Neural crest cell (in vitro differentiated cells): ENCODE data around the gene GRB2. TPM values are rescaled to one million over a fixed set of nuclear protein-coding genes. Genes with fewer than 3 reads are reported as not detected.
A peak's percentile ranks its signal among the peaks of the same experiment; 100 is the strongest.

Experiments used
- DNase-seq: peaks from one replicate; pipeline ENCODE4 v3.0.0; 2021; ENCODE audit warnings: low read depth, mixed read lengths, low spot score
- H3K27ac Mint-ChIP-seq: one replicate; pipeline ENCODE4 v1.8.0; 2021; ENCODE audit warnings: mild to moderate bottlenecking, mixed read lengths; ENCODE audit not compliant: unreplicated experiment
- H3K27me3 Mint-ChIP-seq: 2 replicates; pipeline ENCODE4 v1.8.0; 2021; ENCODE audit warnings: low read depth, mild to moderate bottlenecking, mixed read lengths
- H3K36me3 Mint-ChIP-seq: 2 replicates; pipeline ENCODE4 v1.8.0; 2021; ENCODE audit warnings: low read depth, mild to moderate bottlenecking, mixed read lengths
- H3K4me1 Mint-ChIP-seq: 2 replicates; pipeline ENCODE4 v1.8.0; 2021; ENCODE audit warnings: mixed read lengths
- H3K4me3 Mint-ChIP-seq: one replicate; pipeline ENCODE4 v1.8.0; 2021; ENCODE audit warnings: mild to moderate bottlenecking, mixed read lengths
- H3K9me3 Mint-ChIP-seq: 2 replicates; pipeline ENCODE4 v1.8.0; 2021; ENCODE audit warnings: mixed read lengths
- CTCF ChIP-seq: fragments of 200-600 bp; sonication (generic); conservative IDR thresholded peaks from 2 replicates; pipeline ENCODE4 v1.5.0; 2021; ENCODE audit warnings: antibody characterized with exemption, mild to moderate bottlenecking
- microRNA-seq: library from miRNA; unstranded; fragments of <30 nt; microRNA quantifications from one replicate; pipeline ENCODE4, GENCODE V29; 2020
- total RNA-seq: library from RNA; stranded (reverse); gene quantifications from 2 replicates; pipeline ENCODE4 v1.2.1, GENCODE V29; 2021

Gene GRB2
- total RNA-seq, 1 donor from 2014 or later = 79.4 TPM

- H3K36me3 Mint-ChIP-seq = peaks cover 3% of the 10 kb centered on the region
These were observed 135.1 kb downstream of the GRB2 start for GRCh38 chr17:75270218-75270965.

GRCh38 chr17:75269844-75270217 lies 135.6 kb downstream of the GRB2 start:
- Mint-ChIP-seq H3K9me3 (no peaks in the 10 kb centered on the region), H3K27ac (no peak overlapping the region), H3K4me1 (peaks cover 17% of the 10 kb centered on the region), H3K27me3 (no peaks in the 10 kb centered on the region), H3K36me3 (peaks cover 3% of the 10 kb centered on the region), H3K4me3 (peak overlapping the region; percentile 82)
- TF ChIP-seq CTCF = no peak
- DNase-seq = no peak

More at GRCh38 chr17:75270218-75270965, 135.1 kb downstream of the GRB2 start:
- peak; percentile 51 for TF ChIP-seq CTCF
- H3K27ac Mint-ChIP-seq = no peak overlapping the region
- peak overlapping the region; percentile 82 for H3K4me3 Mint-ChIP-seq
- peak; percentile 52 for DNase-seq
- no peaks in the 10 kb centered on the region for H3K27me3 Mint-ChIP-seq
- H3K9me3 Mint-ChIP-seq = no peaks in the 10 kb centered on the region
- H3K4me1 Mint-ChIP-seq = peaks cover 17% of the 10 kb centered on the region

Small RNAs within 50 kb of the gene (microRNA-seq; reads per million reads assigned to microRNA genes)
- gene MIR3678 = not detected

Other genes starting within 250 kb of the GRB2 start
- 773 and 776 TPM in 2 replicates for gene SUMO2, start 222.7 kb downstream of the GRB2 start, total RNA-seq
- 122 and 126 TPM in 2 replicates for gene NUP85, start 200.0 kb downstream of the GRB2 start, total RNA-seq
- 57.2 and 59.0 TPM in 2 replicates for gene GGA3, start 144.1 kb downstream of the GRB2 start, total RNA-seq
- gene MRPS7, start 143.8 kb downstream of the GRB2 start, total RNA-seq = 84.7 and 86.4 TPM in 2 replicates
- 13.8 and 15.9 TPM in 2 replicates for gene MIF4GD, start 134.4 kb downstream of the GRB2 start, total RNA-seq
- gene SLC25A19, start 116.2 kb downstream of the GRB2 start, total RNA-seq = 15.7 and 18.6 TPM in 2 replicates
- gene TMEM94, start 51.0 kb upstream of the GRB2 start, total RNA-seq = 117 and 131 TPM in 2 replicates
- 42.3 and 44.5 TPM in 2 replicates for gene CASKIN2, start 109.9 kb upstream of the GRB2 start, total RNA-seq
- 48.1 and 49.0 TPM in 2 replicates for gene TSEN54, start 110.8 kb upstream of the GRB2 start, total RNA-seq
- gene LLGL2, start 120.0 kb upstream of the GRB2 start, total RNA-seq = 3.4 and 4.3 TPM in 2 replicates
- gene MYO15B, start 182.1 kb upstream of the GRB2 start, total RNA-seq = 23.3 and 23.7 TPM in 2 replicates
- 0.32 TPM in 1 of 2 replicates, not detected in the other for gene SMIM5, start 227.8 kb upstream of the GRB2 start, total RNA-seq